NCI-H2081 (cell line): Measurements from ENCODE around the gene CLPSL1.
A peak's percentile ranks its signal among the peaks of the same experiment; 100 is the strongest.
"Not testable (repeated sequence)": the region's sequence is repeated elsewhere in the genome, so short reads cannot be mapped to it uniquely, and the experiment has no call there.

Source experiments
- DNase-seq, 2 experiments: peaks; one replicate each; lab custom pipeline; 2025; lab: John Stamatoyannopoulos, UW

CLPSL1 gene, protein sequence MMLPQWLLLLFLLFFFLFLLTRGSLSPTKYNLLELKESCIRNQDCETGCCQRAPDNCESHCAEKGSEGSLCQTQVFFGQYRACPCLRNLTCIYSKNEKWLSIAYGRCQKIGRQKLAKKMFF

GRCh38 chr6:35780719-35781118 lies at the start of gene CLPSL1:
CLPSL1 (plus strand) TSS chr6:35781019; CDS start chr6:35781111, 92 bp downstream.
- DNase-seq: no peak

- peak; percentile 78 to 82 for DNase-seq
Measured at GRCh38 chr6:35731414-35731735, 49.4 kb upstream of the CLPSL1 start.

DNA sequence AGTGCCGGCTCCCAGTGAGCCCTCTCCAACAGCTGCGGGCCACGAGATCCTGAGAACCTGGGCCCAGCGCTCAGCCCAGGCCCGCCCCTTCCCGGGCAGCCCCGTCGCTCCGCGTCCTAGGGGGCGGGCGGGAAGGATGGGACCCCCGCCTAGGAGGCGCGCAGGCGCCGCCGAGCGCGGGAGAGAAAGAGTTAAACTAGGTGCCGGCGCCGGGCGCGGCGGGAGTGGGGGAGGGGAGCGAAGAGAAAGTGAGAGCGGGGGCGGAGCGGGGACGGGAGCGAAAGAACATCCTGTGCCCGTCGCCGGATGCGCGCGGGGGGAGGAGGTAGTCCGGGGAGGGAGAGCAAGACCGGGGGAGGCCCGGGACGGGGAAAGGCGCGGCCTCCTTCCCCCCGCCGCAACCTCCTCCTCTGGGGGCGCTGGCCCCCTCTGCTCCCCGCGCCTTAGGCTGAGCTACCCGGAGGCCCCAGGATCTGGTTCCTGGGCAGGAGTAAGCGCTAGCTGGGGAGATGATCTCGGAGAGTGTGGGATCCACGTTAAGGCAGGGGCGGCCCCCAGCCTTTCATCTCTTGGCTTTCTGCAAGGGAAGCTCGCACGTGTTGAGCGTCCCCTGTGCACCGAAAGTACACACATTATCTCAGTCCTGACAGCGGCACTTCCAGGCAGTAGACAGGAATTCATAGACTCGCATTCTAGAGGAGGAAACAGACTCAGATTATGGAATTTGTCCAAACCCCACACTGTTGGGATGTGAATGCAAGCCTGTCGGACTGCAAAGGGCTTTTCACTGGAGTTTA lies 48.9 kb upstream of the CLPSL1 start:
- peak; percentile 78 for DNase-seq

GRCh38 chr6:35733633-35734032 lies 47.2 kb upstream of the CLPSL1 start:
- DNase-seq: no peak

- not testable (repeated sequence) for DNase-seq
Measured at GRCh38 chr6:35734319-35734718, 46.5 kb upstream of the CLPSL1 start.

DNA sequence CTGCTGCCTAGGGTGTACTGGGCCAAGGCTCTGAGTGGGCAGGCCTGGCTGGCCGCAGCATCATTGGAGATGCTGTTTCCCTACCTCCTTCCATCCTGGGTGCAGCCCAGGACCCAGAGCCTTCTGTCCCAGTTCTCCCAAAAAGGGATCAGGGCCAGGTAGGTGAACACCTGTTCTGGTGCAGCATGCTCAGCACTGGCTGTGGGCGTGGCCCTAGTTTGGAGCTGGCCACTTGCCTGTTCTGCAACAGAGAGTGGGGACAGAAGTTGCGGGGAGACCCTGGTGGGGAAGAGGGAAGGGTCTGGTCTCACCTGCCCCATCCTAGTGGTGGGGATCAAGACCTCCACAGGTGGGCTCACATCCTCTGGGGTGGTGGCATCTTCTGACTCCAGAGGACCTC lies 45.4 kb upstream of the CLPSL1 start:
- no peak for DNase-seq

GRCh38 chr6:35736253-35736894 lies 44.4 kb upstream of the CLPSL1 start:
- peak; percentile 60 to 74 for DNase-seq

DNA sequence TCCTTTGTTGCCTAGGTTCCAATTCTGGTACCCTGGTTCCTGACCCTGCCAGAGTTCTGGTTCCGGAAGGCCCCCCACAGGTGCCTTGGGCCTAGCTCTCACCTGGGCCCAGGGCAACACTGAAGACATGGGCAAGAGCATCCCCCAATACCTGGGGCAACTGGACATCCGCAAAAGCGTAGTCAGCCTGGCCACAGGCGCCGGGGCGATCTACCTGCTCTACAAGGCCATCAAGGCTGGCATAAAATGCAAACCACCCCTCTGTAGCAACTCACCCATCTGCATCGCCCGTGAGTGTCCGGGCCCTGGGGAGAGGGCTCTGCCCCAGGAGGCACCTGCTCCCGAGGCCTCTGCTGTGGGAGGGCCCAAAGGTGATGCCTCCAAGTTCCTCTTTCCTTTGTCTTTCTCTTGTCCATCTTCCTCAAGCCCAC lies 43.8 kb upstream of the CLPSL1 start, which contains the start of gene ARMC12:
ARMC12 (plus strand) TSS at position 51 of the 431 bp plus-strand sequence; CDS start at position 128, 77 bp downstream.
- no peak for DNase-seq

GRCh38 chr6:35737413-35738211 lies 43.2 kb upstream of the CLPSL1 start:
- peak; percentile 71 to 81 for DNase-seq

DNA sequence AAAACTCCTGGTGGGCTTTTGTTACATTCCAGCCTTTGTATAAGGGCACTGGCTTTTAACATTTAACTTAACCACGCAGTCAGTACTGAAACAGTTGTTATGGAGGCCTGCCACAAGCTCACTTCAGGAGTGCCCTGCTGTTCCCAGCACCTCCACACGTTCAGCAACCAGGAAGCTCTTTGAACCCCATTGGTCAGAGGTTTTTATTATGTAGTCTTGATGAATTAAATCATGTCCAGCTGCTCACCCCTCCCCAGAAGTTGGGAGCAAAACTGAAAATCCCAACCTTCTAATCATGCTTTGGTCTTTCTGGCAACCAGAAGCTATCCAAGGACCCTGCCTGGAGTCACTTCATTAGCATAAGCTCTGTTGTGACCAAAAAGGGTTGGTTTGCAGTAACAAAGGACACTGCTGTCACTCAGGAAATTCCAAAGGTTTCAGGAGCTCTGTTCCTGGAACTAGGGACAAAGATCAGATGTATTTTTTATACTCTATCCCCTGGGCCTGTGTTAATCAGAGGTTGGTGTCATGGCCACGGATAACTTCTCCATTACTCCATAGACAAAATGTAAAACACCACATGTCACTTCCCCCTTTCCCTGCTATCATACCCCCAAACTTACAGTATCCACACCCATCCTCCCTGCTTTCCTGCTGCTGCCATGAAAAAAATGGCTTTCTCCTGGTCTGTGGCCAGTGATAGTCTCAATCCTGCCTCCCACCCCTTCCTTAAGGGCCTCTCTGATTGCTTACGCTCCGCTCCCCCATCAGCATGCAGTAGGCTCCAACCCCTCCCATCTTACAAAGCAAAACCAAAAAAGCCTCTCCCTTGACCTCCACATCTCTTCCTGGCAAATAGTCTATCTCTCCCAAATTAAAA lies 40.9 kb upstream of the CLPSL1 start:
- DNase-seq: no peak

- DNase-seq: no peak
Measured at GRCh38 chr6:35742842-35743241, 38.0 kb upstream of the CLPSL1 start.

DNA sequence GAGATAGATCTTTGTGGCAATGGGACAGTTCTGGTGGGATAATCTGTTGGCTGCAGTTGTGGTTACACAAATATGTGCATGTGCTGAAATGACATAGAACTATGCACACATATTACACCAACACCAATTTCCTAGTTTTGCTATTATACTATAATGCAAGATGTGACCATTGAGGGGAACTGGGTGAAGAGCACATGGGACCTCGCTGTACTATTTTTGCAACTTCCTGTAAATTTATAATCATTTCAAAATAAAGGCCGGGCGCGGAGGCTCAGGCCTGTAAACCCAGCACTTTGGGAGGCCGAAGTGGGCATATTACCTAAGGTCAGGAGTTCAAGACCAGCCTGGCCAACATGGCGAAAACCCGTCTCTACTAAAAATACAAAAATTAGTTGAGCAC lies 35.3 kb upstream of the CLPSL1 start:
- no peak for DNase-seq

DNA sequence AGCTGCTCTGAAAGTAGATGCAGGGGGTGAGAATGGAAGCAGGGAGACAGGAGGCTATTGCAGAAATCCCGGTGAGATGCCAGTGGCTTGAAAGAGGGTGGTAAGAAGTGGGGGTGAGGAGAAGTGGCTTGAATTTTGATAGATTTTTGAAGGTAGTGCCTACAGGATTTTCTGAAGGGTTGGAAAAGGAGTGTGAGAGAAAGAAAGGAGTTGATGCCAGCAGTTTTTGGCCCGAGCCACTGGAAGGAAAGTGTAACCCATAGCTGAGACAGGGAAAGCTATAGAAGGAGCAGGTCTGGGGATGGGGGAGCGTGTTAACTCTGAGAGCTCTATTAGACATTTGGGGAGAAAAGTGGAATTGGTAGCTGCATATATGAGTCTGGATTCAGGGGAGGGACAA lies 34.3 kb upstream of the CLPSL1 start:
- no peak for DNase-seq

- no peak for DNase-seq
Measured at GRCh38 chr6:35747877-35748276, 32.9 kb upstream of the CLPSL1 start.

DNA sequence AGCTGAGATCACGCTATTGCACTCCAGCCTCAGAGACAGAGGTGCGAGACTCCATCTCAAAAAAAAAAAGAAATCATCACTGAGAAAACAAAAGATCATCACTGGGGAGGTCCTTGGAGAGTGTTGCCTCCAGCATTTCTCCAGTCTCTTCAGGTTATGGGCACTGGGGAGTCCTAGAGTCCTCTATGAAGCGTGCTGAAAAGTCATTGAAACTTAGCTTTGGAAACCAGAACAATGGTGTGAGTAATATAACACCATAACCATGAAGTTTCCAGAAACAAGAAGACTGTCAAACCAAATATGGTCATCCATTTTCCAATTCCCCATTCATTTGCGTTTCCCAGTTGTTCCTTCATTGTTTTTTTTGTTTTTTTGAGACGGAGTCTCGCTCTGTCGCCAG lies 30.3 kb upstream of the CLPSL1 start:
- no peak for DNase-seq

GRCh38 chr6:35751594-35751993 lies 29.2 kb upstream of the CLPSL1 start:
- no peak for DNase-seq

- no peak for DNase-seq
Measured at GRCh38 chr6:35752330-35752729, 28.5 kb upstream of the CLPSL1 start.

- DNase-seq: no peak
Measured at GRCh38 chr6:35754452-35755277, 26.2 kb upstream of the CLPSL1 start.

DNA sequence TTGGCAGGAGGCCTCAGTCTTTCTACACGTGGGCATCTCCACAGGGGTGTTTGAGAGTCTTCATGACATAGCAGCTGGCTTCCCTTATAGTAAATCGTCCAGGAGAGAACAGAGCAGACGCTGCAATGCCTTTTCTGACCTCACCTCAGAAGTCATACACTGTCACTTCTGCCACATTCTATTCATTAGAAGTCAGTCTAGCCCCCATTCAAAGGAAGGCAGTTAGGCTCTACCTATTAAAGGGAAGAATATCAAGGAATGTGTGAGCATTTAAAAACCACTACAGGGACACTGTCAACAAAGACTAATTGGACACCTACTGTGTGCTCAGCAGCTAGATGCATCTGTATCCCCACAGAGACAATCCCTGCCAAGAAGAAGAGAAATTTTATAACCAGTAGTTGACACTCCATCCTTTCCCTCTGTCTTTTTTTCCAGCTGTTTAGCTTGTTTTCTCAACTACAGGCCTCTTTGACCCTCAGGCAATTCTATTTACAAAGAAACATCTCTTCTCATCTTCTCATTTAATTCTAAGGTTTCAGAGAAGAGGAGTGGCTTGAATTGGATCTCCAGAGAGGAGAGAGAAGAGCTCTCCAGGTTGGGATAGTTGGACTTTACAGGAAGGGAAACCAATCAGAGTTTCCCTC lies 25.4 kb upstream of the CLPSL1 start:
- peak in 1 of 2 experiments; percentile 14 for DNase-seq
